DOHH2 (cell line): ENCODE measurements around the gene IGFBP1.

ENCODE experiments used
- EZH2phosphoT487 ChIP-seq: fragments of 200-600 bp; sonication (generic); IDR thresholded peaks from 2 replicates; pipeline ENCODE4 v1.6.1; 2017; ENCODE audit warnings: borderline replicate concordance, mild to moderate bottlenecking, antibody characterized with exemption, low read length, moderate library complexity, mixed read lengths
- TF ChIP-seq, protein P1 (sequence below): fragments of 200-600 bp; sonication (generic); IDR thresholded peaks from one replicate; pipeline ENCODE4 v1.5.1; 2014; ENCODE audit warnings: antibody characterized with exemption, mild to moderate bottlenecking, low read depth, low read length; ENCODE audit not compliant: poor library complexity, severe bottlenecking

DNA sequence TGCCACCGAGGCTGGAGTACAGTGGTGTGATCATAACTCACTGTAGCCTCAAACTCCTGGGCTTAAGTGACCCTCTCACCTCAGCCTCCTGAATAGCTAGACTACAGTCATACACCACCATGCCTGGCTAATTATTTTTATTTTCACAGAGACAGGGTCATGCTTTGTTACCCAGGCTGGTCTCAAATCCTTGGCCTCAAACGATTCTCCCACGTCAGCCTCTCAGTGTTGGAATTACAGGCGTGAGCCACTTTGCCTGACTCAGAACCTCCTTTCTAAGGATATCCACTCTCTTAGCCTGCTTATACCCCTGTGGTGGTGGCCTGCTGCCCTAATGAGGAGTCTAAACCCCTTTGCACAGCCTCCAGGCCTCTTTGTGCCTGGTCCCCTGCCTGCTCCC, 4.2 kb upstream of the IGFBP1 start:
- TF ChIP-seq, protein P1, sequence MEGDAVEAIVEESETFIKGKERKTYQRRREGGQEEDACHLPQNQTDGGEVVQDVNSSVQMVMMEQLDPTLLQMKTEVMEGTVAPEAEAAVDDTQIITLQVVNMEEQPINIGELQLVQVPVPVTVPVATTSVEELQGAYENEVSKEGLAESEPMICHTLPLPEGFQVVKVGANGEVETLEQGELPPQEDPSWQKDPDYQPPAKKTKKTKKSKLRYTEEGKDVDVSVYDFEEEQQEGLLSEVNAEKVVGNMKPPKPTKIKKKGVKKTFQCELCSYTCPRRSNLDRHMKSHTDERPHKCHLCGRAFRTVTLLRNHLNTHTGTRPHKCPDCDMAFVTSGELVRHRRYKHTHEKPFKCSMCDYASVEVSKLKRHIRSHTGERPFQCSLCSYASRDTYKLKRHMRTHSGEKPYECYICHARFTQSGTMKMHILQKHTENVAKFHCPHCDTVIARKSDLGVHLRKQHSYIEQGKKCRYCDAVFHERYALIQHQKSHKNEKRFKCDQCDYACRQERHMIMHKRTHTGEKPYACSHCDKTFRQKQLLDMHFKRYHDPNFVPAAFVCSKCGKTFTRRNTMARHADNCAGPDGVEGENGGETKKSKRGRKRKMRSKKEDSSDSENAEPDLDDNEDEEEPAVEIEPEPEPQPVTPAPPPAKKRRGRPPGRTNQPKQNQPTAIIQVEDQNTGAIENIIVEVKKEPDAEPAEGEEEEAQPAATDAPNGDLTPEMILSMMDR = no peak
- TF ChIP-seq EZH2phosphoT487 = no peak
